C4-2B (cell line): ENCODE measurements around the gene TNPO3.

Source experiments
- H3K27ac ChIP-seq: fragments of 450-650 bp; 2 replicates; pipeline ENCODE4 v1.5.1; 2017
- ZFX ChIP-seq: fragments of 450-650 bp; IDR thresholded peaks from 2 replicates; pipeline ENCODE4 v1.6.1; 2017
- TF ChIP-seq, protein P1 (sequence below): fragments of 450-650 bp; conservative IDR thresholded peaks from 2 replicates; pipeline ENCODE4 v1.5.1; 2017; ENCODE audit warnings: mild to moderate bottlenecking

Gene TNPO3

DNA sequence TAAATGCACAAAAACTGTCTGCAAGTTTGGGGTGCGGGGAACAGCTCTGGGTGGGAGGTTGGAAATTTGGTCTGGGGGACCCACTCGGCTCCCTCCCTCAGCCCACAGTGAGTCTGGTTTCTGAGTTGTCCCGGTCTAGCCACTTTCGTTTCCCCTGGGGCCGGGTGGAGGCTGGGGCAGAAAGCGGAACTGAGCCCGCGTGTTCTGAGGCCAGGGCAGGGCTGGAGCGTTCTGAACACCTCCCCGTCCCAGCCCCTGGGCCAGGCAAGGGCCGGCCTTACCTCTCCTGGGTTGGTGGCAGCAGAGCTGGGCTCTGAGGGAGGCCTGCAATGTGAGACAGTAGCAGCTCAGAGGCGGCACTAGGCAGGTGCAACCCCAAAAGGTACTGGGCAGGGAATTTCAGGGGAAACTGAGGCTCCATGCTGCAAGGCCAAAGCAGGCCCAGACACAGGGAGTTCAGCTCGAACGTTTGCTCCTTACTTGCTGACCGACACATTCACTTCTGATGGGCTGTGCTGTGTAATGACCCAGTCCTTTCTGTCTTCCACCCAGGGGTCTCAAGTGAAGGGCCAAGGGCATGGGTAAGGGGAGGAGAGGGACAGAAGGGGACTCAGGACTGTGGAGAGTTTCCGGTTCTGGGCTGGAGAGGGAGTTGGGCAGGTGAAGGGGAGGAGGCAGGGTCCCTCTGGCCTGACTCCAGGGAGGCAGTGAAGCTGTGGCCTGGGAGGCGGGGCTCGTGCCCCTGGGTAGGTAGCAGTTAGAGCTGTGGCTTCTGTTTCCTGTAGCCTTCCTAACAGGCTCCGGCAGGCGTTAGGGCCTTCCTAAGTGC lies 114.2 kb downstream of the TNPO3 start:
- TF ChIP-seq, protein P1, sequence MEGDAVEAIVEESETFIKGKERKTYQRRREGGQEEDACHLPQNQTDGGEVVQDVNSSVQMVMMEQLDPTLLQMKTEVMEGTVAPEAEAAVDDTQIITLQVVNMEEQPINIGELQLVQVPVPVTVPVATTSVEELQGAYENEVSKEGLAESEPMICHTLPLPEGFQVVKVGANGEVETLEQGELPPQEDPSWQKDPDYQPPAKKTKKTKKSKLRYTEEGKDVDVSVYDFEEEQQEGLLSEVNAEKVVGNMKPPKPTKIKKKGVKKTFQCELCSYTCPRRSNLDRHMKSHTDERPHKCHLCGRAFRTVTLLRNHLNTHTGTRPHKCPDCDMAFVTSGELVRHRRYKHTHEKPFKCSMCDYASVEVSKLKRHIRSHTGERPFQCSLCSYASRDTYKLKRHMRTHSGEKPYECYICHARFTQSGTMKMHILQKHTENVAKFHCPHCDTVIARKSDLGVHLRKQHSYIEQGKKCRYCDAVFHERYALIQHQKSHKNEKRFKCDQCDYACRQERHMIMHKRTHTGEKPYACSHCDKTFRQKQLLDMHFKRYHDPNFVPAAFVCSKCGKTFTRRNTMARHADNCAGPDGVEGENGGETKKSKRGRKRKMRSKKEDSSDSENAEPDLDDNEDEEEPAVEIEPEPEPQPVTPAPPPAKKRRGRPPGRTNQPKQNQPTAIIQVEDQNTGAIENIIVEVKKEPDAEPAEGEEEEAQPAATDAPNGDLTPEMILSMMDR, result no peak
- TF ChIP-seq ZFX, result no peak
- no peak overlapping the region for H3K27ac ChIP-seq

DNA sequence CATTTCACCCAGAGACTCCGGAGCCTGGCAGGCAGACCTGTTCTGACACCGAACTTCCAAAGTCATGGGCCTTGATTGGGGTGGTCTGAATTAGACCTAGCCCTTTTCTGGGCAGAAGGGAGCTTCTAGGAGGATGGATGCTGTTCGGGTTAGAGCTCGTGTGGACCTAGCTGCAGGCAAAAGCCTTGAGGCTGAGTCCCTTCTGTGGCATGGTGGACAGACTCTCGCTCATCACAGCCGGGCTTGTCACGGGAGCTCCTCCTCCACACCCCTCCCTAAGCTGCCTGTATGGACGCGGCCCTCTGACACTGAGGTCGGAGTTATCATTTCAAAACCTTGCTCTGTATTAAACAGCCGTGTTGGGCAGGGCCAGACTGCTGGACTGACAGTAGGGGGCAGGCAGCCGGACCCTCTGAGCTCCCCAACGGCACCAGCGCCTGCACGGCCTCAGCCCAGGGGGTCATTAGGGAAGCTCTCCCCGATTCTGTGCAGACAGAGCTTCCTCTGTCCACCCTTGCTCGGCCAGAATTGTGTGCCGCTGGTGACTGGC lies 115.0 kb downstream of the TNPO3 start:
- no peak for TF ChIP-seq ZFX
- TF ChIP-seq, protein P1, result no peak

DNA sequence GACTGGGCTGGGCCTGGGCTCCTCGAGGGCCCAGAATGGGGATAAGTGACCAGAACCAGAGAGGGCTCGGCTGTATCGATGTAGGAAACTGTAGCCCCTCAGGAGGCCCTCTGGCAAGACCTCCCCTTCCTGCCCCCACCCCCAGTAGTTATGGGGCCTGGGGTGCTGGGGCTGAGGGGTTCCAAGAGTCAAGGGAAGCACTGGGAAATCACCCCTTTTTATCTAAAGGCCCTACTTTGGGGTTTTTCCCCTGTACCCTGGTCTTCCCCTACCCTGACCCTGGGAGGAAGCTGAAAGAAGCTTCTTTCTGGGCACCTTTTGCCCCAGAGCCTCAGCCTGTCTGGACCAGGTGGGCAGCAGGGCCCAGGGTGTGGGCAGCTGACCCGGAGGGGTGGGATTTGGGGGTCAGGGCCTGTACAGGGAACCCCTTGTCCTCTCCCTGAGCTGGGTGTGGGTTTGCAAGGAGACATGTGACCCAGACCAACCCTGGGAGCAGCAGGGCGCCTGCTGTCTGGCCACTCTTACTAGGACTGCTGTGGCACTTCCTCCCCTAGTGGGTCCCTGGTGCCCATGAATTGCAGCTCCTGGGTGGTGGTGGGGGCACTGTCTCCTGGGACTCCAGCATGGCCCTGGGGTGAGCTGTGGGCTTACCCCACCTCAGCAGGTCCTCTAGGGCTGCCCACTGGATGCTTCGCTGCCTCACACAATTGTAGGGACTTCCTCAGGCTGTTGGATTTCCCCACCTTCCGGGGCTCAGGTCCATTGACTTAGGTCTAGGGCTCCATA lies 115.6 kb downstream of the TNPO3 start:
- TF ChIP-seq, protein P1, result no peak
- no peak for TF ChIP-seq ZFX
- H3K27ac ChIP-seq, result no peak overlapping the region

More for the DNA sequence above, 115.0 kb downstream of the TNPO3 start:
- no peak overlapping the region for H3K27ac ChIP-seq

DNA sequence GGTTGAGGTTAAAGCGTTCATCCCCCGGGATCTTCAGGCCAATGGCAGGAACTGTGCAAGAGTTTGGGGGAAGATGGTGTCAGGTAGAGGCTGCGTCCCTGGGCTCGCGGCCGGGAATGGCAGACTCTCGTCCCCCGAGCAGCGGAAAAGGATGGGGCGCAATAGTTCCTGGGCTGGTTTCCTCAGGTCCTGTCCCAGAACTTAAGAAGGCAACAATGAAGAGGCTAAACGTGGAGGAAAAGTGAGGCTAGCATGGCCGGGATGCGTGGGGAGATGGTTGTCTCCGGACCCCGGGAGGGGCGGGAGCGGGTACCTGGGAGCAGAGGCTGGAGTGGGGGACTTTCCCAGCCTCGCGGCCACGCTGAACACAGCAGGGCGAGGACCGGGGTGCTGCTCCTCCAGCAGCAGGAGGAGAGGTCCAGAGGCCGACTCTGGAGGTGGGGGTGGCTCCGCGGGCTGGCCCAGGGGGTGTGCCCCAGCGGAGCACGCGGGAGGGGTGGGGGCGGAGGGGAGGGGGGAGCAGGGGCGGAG lies 116.3 kb downstream of the TNPO3 start:
- TF ChIP-seq, protein P1, result no peak
- no peak for TF ChIP-seq ZFX
- peak overlapping the region; percentile 58 for H3K27ac ChIP-seq

DNA sequence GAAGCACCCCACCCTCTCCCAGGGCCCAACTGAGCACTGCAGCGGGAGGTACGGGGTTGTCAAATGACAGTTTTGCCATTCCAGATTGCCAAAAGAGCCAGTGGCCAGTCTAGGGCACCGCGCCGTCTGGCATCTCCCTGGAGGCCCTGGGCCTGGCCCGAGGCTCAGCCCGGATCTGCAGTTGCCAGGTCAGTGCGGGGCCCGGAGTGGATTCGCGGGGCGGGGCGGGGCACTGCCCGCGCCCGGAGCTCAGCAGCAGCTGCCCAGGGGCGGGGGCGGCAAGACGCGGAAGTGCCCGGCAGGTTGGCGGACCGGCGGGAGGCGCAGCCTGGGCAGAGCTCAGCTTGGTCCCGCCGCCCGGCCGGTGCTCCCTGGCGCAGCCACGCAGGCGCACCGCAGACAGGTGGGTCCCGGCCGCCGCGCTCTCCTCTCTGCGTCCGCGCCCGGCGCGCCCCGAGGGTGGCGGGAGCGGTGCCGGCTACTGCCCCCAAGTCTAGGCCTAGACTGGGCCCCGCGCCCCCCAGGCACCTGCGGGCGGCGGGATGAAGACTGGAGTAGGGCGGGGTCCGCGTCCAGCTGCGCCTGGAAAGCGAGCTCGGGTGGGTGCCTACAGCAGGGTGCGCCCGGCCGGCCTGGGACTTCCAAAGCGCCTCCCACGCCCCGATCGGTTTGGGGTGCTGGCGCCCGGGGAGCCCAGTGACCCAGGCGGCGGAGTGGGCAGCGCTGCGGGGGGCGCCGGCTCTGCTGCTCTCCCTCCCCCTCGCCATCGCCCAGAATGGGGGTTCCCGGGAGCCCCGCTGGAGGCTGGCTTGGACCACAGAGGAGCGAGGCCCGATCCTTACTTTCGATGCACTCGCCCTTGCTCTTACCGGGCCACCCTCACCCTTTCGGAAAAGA lies 117.0 kb downstream of the TNPO3 start, which contains the start of gene IRF5:
Gene IRF5 (plus strand): TSS at position 281 of the 897 bp plus-strand sequence. CDS start 4,155 bp downstream, outside the sequence.
- peak within 1 kb of the TSS; percentile 58 for H3K27ac ChIP-seq
- TF ChIP-seq ZFX, result peak; percentile 66; the same call in 1 of the 2 replicates
- TF ChIP-seq, protein P1, result no peak

DNA sequence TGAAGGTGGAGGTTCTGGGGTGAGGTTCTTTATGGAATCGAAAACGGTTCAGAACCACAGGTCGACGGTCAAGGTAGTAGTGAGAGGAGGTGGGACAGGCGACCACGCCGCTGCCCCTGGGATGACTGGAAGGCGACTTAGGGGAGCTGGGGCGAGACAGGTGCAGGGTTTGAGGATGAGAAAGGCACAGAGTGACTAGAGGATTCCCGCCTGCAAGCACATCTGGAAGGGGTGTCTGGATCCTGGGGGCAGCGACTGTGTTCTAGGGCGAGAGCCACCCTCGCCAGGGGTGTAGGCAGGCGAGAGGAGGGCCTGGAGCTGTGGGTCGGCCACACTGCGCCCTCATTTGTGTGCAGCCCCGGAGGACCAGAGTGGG lies 117.7 kb downstream of the TNPO3 start:
- peak overlapping the region; percentile 58 for H3K27ac ChIP-seq
- TF ChIP-seq, protein P1, result no peak
- TF ChIP-seq ZFX, result no peak
